CD14-positive monocyte (primary cell): ENCODE results near the gene PARS2. TPM values are rescaled to one million over a fixed set of nuclear protein-coding genes. Genes with fewer than 3 reads are reported as not detected.

Source experiments
- DNase-seq, 3 donors: peaks; one replicate each; pipeline ENCODE4 v3.0.0-alpha.2; 2011 to 2022
- H2AFZ ChIP-seq: 2 replicates; pipeline ENCODE4 v1.6.0; 2012; ENCODE audit warnings: mild to moderate bottlenecking, low read depth, low read length, inconsistent platforms; ENCODE audit not compliant: insufficient read depth, poor library complexity, severe bottlenecking
- H3K27ac ChIP-seq, 2 donors: 1 replicate in 1 of 2; 2 replicates in 1 of 2; pipeline ENCODE4 v1.5.1; 2012 to 2013; ENCODE audit warnings: low read length in 2 of 2, control low read depth in 1 of 2, inconsistent platforms in 1 of 2, low read depth in 1 of 2, mild to moderate bottlenecking in 1 of 2
- H3K27me3 ChIP-seq, 2 donors: one replicate each; pipeline versions ENCODE4 v1.6.0 to v1.6.1; 2011 to 2013; ENCODE audit warnings: low read length in 2 of 2; ENCODE audit not compliant: control insufficient read depth in 2 of 2, insufficient read depth in 2 of 2
- H3K36me3 ChIP-seq, 2 donors: replicated peaks in 1 of 2; 1 replicate in 1 of 2; 2 replicates in 1 of 2; pipeline versions ENCODE4 v1.5.1 to v1.6.1; 2012 to 2013; ENCODE audit warnings: low read length in 2 of 2, control low read depth in 1 of 2, inconsistent platforms in 1 of 2, mild to moderate bottlenecking in 1 of 2; ENCODE audit not compliant: insufficient read depth in 2 of 2, control insufficient read depth in 1 of 2
- H3K4me1 ChIP-seq, 2 donors: 1 replicate in 1 of 2; 2 replicates in 1 of 2; pipeline versions ENCODE4 v1.5.1 to v1.6.1; 2012 to 2013; ENCODE audit warnings: low read length in 2 of 2, control low read depth in 1 of 2, inconsistent platforms in 1 of 2, mild to moderate bottlenecking in 1 of 2, moderate library complexity in 1 of 2; ENCODE audit not compliant: insufficient read depth in 2 of 2, control insufficient read depth in 1 of 2
- H3K4me2 ChIP-seq: replicated peaks from 2 replicates; pipeline ENCODE3; 2012; ENCODE audit warnings: low read length, moderate library complexity, mild to moderate bottlenecking; ENCODE audit not compliant: poor library complexity, severe bottlenecking; ENCODE audit errors: extremely low read depth
- H3K4me3 ChIP-seq, 3 experiments: fragments of 200-600 bp in 1 of 3; sonication (generic) in 1 of 3; replicated peaks in 1 of 3; 1 replicate in 2 of 3; 2 replicates in 1 of 3; pipeline ENCODE4 v1.5.1; 2011 to 2013; ENCODE audit warnings: low read length in 3 of 3, mild to moderate bottlenecking in 3 of 3, control low read depth in 2 of 3, low read depth in 2 of 3, inconsistent platforms in 1 of 3, moderate library complexity in 1 of 3
- H3K79me2 ChIP-seq: 2 replicates; pipeline ENCODE4 v1.6.0; 2012; ENCODE audit warnings: mild to moderate bottlenecking, control low read depth, inconsistent platforms, low read length, moderate library complexity; ENCODE audit not compliant: insufficient read depth
- H3K9ac ChIP-seq: 2 replicates; pipeline ENCODE4 v1.6.0; 2017; ENCODE audit warnings: low read length, mild to moderate bottlenecking; ENCODE audit not compliant: insufficient read depth, poor library complexity, severe bottlenecking
- H3K9me3 ChIP-seq, 2 donors: replicated peaks in 1 of 2; 1 replicate in 1 of 2; 2 replicates in 1 of 2; pipeline versions ENCODE4 v1.5.1 to v1.6.1; 2012 to 2013; ENCODE audit warnings: low read length in 2 of 2, control low read depth in 1 of 2; ENCODE audit not compliant: control insufficient read depth in 1 of 2, insufficient read depth in 1 of 2
- H4K20me1 ChIP-seq: 2 replicates; pipeline ENCODE4 v1.6.0; 2012; ENCODE audit warnings: mild to moderate bottlenecking, low read length, control low read depth, moderate library complexity; ENCODE audit not compliant: insufficient read depth
- H3K27ac Mint-ChIP-seq, 7 donors: one replicate each; pipeline ENCODE4 v1.8.0; 2020; ENCODE audit warnings: mild to moderate bottlenecking in 7 of 7, mixed read lengths in 7 of 7, moderate library complexity in 6 of 7, inconsistent platforms in 2 of 7
- H3K27me3 Mint-ChIP-seq, 3 donors: one replicate each; pipeline ENCODE4 v1.8.0; 2021 to 2022; ENCODE audit warnings: low read depth in 3 of 3, mild to moderate bottlenecking in 3 of 3, mixed read lengths in 3 of 3, moderate library complexity in 3 of 3, inconsistent platforms in 1 of 3
- H3K36me3 Mint-ChIP-seq, 2 donors: one replicate each; pipeline ENCODE4 v1.8.0; 2020; ENCODE audit warnings: mixed read lengths in 2 of 2, inconsistent platforms in 1 of 2, mild to moderate bottlenecking in 1 of 2
- H3K4me1 Mint-ChIP-seq: one replicate; pipeline ENCODE4 v1.8.0; 2020; ENCODE audit warnings: mild to moderate bottlenecking, mixed read lengths
- H3K4me3 Mint-ChIP-seq, 2 donors: one replicate each; pipeline ENCODE4 v1.8.0; 2020; ENCODE audit warnings: mild to moderate bottlenecking in 2 of 2, mixed read lengths in 2 of 2, moderate library complexity in 1 of 2
- H3K9me3 Mint-ChIP-seq, 7 donors: one replicate each; pipeline ENCODE4 v1.8.0; 2020 to 2022; ENCODE audit warnings: mixed read lengths in 7 of 7, mild to moderate bottlenecking in 6 of 7, moderate library complexity in 6 of 7, inconsistent platforms in 2 of 7
- CTCF ChIP-seq: fragments of 200-600 bp; IDR thresholded peaks from one replicate; pipeline ENCODE4 v1.8.0; 2022; ENCODE audit warnings: antibody characterized with exemption, mild to moderate bottlenecking
- WGBS: methylation state at CpG from one replicate; pipeline ENCODE4 v1.1.5; 2013; ENCODE audit warnings: missing lambda C conversion rate; ENCODE audit not compliant: insufficient coverage; 5-methylcytosine and 5-hydroxymethylcytosine counted together
- intact Hi-C, 2 donors: fragments of 100-400 bp; cut with micrococcal nuclease; formaldehyde crosslinking; loops; one replicate each; pipeline versions ENCODE4 v1.15.0 to v1.15.1; 2023
- polyA plus RNA-seq, 3 donors: library from polyadenylated mRNA; depleted of rRNA in 1 of 3; unstranded in 2 of 3; stranded (reverse) in 1 of 3; fragments of 300-500 nt in 2 of 3; fragments of >200 nt in 1 of 3; fragmentation: Illumina TruSeq in 2 of 3; gene quantifications; 1 replicate in 2 of 3; 2 replicates in 1 of 3; pipeline ENCODE4 v1.2.3, GENCODE V29; 2012 to 2021

The PARS2 gene
- polyA plus RNA-seq, 3 donors = 0.73 to 1.2 (median 0.92) TPM

GRCh38 chr1:54811739-54812655 is 47.7 kb upstream of the PARS2 start:
- DNase-seq = no peak
- intact Hi-C loops = no loop called here

GRCh38 chr1:54811066-54811465 is 46.7 kb upstream of the PARS2 start:
- Histone ChIP-seq H3K79me2 (no peaks in the 10 kb centered on the region), H3K4me1 (peaks cover 0 to 15% of the 10 kb centered on the region in 2 donors), H3K36me3 (no peaks in the 10 kb centered on the region), H3K9ac (no peak overlapping the region), H4K20me1 (no peaks in the 10 kb centered on the region), H3K4me2 (no peak overlapping the region), H3K4me3 (no peak overlapping the region), H2AFZ (no peak overlapping the region), H3K27ac (no peak overlapping the region), H3K9me3 (no peaks in the 10 kb centered on the region), H3K27me3 (no peaks in the 10 kb centered on the region)
- intact Hi-C loops = no loop called here
- Mint-ChIP-seq H3K4me3 (no peak overlapping the region), H3K4me1 (peaks cover 16% of the 10 kb centered on the region), H3K36me3 (no peaks in the 10 kb centered on the region), H3K9me3 (peaks cover 0 to 3% (median 0%) of the 10 kb centered on the region in 7 donors), H3K27ac (no peak overlapping the region), H3K27me3 (peaks cover 0 to 2% (median 0%) of the 10 kb centered on the region in 3 donors)
- no peak for TF ChIP-seq CTCF
- no peak for DNase-seq
- 96% methylated on average over 4 of the region's 5 CpGs for WGBS

More at GRCh38 chr1:54811739-54812655, 47.7 kb upstream of the PARS2 start:
- H3K4me1 ChIP-seq = peaks cover 0 to 12% of the 10 kb centered on the region in 2 donors
- H3K79me2 ChIP-seq = no peaks in the 10 kb centered on the region
- Mint-ChIP-seq H3K36me3 (no peaks in the 10 kb centered on the region), H3K9me3 (peaks cover 0 to 3% (median 0%) of the 10 kb centered on the region in 7 donors), H3K4me3 (no peak overlapping the region), H3K27ac (no peak overlapping the region), H3K27me3 (peaks cover 0 to 2% (median 0%) of the 10 kb centered on the region in 3 donors), H3K4me1 (peaks cover 13% of the 10 kb centered on the region)
- no peak overlapping the region for H3K4me3 ChIP-seq
- no peak overlapping the region for H3K4me2 ChIP-seq
- no peak overlapping the region for H3K27ac ChIP-seq
- no peak for TF ChIP-seq CTCF
- H2AFZ ChIP-seq = no peak overlapping the region
- no peaks in the 10 kb centered on the region for H4K20me1 ChIP-seq
- no peaks in the 10 kb centered on the region for H3K36me3 ChIP-seq
- no peaks in the 10 kb centered on the region for H3K27me3 ChIP-seq
- WGBS = 93% methylated on average over 15 of the region's 18 CpGs
- no peak overlapping the region for H3K9ac ChIP-seq
- no peaks in the 10 kb centered on the region for H3K9me3 ChIP-seq
